Measurements from ENCODE around the gene LDHD. TPM values are rescaled to one million over a fixed set of nuclear protein-coding genes. Genes with fewer than 3 reads are reported as not detected.

Gene LDHD
- total and polyA plus RNA-seq, 2 of the 13 experiments (the other 11 are each of a cell fraction or from before 2014, with no cell fraction given), result 9.1 to 9.8 TPM

DNA sequence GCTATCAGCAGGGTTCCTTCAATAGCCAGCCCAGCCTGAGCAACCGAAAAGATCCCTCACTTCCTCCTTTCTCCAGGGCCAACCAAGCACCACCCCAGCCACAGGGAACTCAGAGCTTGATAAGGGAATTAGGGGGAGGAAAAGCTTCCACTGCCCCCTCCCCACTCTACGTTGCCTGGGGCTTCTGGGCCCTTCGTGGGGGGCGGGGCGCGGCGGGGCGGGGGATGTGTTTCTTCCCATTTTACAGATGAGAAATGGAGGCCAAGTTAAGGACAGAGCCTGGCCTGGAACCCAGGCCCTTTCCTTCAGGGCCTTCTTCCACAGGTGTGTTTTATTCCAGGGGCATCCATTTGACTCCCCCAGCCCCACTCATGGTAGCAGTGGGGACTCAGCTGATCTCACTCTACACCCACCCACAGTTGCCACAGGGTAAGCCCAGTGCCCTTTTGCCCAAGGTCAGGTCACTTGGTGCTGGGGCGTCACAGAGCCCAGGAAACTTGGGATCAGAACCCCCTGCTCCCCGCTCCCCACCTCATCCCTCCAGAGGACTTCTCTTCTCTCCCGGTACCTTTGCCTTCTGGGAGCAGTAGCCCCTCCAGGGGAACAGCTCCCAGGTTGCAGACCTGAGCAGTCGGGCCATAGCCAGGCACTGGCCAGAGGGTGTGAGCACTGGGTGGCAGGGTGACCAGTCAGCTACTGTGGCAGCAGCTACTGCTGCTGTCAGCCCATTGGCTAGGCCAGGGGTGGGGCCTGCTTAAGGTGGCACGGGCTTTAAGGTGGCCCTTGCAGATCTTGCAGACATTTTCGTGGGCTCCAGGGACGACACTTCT lies at the start of gene LDHD (continued):
- TF ChIP-seq HDAC1 (CRISPR knock-in tag; IDR thresholded peaks at IDR 0.05) (peak; percentile 64), PRMT3 (CRISPR knock-in tag; IDR thresholded peaks at IDR 0.05; ENCODE audit: borderline replicate concordance, low read depth) (no peak), ZNF235 (CRISPR knock-in tag; IDR thresholded peaks at IDR 0.05; ENCODE audit: borderline replicate concordance) (no peak), GZF1 (CRISPR knock-in tag; IDR thresholded peaks at IDR 0.05) (peak; percentile 44; the same call in 1 of the 2 replicates), ARNT (IDR thresholded peaks at IDR 0.05) (no peak), GATAD1 (CRISPR knock-in tag; IDR thresholded peaks at IDR 0.05) (peak; percentile 81), GATA4 (IDR thresholded peaks at IDR 0.05; ENCODE audit: borderline replicate concordance, low read depth) (no peak; the same call in 1 of the 2 replicates), RARA (CRISPR knock-in tag; IDR thresholded peaks at IDR 0.05) (0 out of 2 replicates have a peak, but pooled peaks have one; percentile 25), ZNF431 (CRISPR knock-in tag; IDR thresholded peaks at IDR 0.05; ENCODE audit: borderline replicate concordance, low read depth) (no peak), PHF5A (CRISPR knock-in tag; IDR thresholded peaks at IDR 0.05; ENCODE audit: low read depth, unreplicated experiment) (peak; percentile 86), ZSCAN9 (CRISPR knock-in tag; IDR thresholded peaks at IDR 0.05; ENCODE audit: borderline replicate concordance) (peak; percentile 54; the same call in 1 of the 2 replicates), RAD51 (IDR thresholded peaks at IDR 0.05; ENCODE audit: borderline replicate concordance) (no peak), ZNF432 (CRISPR knock-in tag; IDR thresholded peaks at IDR 0.05; ENCODE audit: borderline replicate concordance) (no peak), MEIS2 (CRISPR knock-in tag; IDR thresholded peaks at IDR 0.05) (peak; percentile 42; the same call in 1 of the 2 replicates), ATF7 (IDR thresholded peaks at IDR 0.05) (no peak), ATF7 (CRISPR knock-in tag; IDR thresholded peaks at IDR 0.05) (peak; percentile 46; the same call in 1 of the 2 replicates), MIER2 (CRISPR knock-in tag; IDR thresholded peaks at IDR 0.05) (peak; percentile 67), NR2C2 (CRISPR knock-in tag; IDR thresholded peaks at IDR 0.05; ENCODE audit: borderline replicate concordance) (no peak), ZNF230 (CRISPR knock-in tag; IDR thresholded peaks at IDR 0.05) (peak; percentile 51), CBFB (CRISPR knock-in tag; IDR thresholded peaks at IDR 0.05) (no peak), ZNF781 (CRISPR knock-in tag; IDR thresholded peaks at IDR 0.05; ENCODE audit: borderline replicate concordance, not compliant biosample characterization) (peak; percentile 92), ZNF616 (CRISPR knock-in tag; IDR thresholded peaks at IDR 0.05; ENCODE audit: low read depth) (no peak), HNRNPK (IDR thresholded peaks at IDR 0.05; ENCODE audit: low read depth, low read length, poor library complexity, severe bottlenecking) (no peak), MED1 (CRISPR knock-in tag; IDR thresholded peaks at IDR 0.05) (peak; percentile 61; the same call in 1 of the 2 replicates), NR1H2 (CRISPR knock-in tag; IDR thresholded peaks at IDR 0.05; ENCODE audit: borderline replicate concordance, low read depth) (no peak), ZNF354B (CRISPR knock-in tag; IDR thresholded peaks at IDR 0.05) (no peak)
- TF ChIP-seq, protein P1, sequence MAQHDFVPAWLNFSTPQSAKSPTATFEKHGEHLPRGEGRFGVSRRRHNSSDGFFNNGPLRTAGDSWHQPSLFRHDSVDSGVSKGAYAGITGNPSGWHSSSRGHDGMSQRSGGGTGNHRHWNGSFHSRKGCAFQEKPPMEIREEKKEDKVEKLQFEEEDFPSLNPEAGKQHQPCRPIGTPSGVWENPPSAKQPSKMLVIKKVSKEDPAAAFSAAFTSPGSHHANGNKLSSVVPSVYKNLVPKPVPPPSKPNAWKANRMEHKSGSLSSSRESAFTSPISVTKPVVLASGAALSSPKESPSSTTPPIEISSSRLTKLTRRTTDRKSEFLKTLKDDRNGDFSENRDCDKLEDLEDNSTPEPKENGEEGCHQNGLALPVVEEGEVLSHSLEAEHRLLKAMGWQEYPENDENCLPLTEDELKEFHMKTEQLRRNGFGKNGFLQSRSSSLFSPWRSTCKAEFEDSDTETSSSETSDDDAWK (CRISPR knock-in tag; IDR thresholded peaks at IDR 0.05), result no peak
- TF ChIP-seq, protein P2, sequence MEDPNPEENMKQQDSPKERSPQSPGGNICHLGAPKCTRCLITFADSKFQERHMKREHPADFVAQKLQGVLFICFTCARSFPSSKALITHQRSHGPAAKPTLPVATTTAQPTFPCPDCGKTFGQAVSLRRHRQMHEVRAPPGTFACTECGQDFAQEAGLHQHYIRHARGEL (CRISPR knock-in tag; IDR thresholded peaks at IDR 0.05), result no peak
- TF ChIP-seq, protein P3, sequence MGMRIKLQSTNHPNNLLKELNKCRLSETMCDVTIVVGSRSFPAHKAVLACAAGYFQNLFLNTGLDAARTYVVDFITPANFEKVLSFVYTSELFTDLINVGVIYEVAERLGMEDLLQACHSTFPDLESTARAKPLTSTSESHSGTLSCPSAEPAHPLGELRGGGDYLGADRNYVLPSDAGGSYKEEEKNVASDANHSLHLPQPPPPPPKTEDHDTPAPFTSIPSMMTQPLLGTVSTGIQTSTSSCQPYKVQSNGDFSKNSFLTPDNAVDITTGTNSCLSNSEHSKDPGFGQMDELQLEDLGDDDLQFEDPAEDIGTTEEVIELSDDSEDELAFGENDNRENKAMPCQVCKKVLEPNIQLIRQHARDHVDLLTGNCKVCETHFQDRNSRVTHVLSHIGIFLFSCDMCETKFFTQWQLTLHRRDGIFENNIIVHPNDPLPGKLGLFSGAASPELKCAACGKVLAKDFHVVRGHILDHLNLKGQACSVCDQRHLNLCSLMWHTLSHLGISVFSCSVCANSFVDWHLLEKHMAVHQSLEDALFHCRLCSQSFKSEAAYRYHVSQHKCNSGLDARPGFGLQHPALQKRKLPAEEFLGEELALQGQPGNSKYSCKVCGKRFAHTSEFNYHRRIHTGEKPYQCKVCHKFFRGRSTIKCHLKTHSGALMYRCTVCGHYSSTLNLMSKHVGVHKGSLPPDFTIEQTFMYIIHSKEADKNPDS (CRISPR knock-in tag; IDR thresholded peaks at IDR 0.05), result no peak
